Right lobe of liver (tissue), 4 donors: ENCODE measurements around the gene TMEM255B.

Experiments
- CTCF ChIP-seq, 4 donors: fragments of 200-600 bp in 3 of 4; fragments of 450-650 bp in 1 of 4; IDR thresholded peaks; one replicate each; pipeline versions ENCODE4 v1.5.1 to v1.8.0; 2016 to 2022; ENCODE audit warnings: antibody characterized with exemption in 4 of 4, mild to moderate bottlenecking in 2 of 4
- POLR2A ChIP-seq: fragments of 450-650 bp; IDR thresholded peaks from one replicate; pipeline ENCODE4 v1.6.1; 2017; ENCODE audit warnings: antibody characterized with exemption, mild to moderate bottlenecking
- donor health status: DM: no; HTN: no; CAD: no.
- donor health status: DM: no; HTN: no; CAD: no.
- donor health status: DM: no; HTN: yes; CAD: no.

- TF ChIP-seq CTCF (IDR thresholded peaks at IDR 0.05) (no peak), POLR2A (no peak)
Measured at GRCh38 chr13:113746143-113746525, 12.9 kb upstream of the TMEM255B start.
